GM19240 (cell line): ENCODE measurements around the gene LARP4.
"Not testable (repeated sequence)": the region's sequence is repeated elsewhere in the genome, so short reads cannot be mapped to it uniquely, and the experiment has no call there.

Experiments used
- DNase-seq: peaks from one replicate; pipeline ENCODE4 v3.0.0; 2011; ENCODE audit warnings: low spot score; ENCODE audit not compliant: insufficient read length

Gene LARP4

DNA sequence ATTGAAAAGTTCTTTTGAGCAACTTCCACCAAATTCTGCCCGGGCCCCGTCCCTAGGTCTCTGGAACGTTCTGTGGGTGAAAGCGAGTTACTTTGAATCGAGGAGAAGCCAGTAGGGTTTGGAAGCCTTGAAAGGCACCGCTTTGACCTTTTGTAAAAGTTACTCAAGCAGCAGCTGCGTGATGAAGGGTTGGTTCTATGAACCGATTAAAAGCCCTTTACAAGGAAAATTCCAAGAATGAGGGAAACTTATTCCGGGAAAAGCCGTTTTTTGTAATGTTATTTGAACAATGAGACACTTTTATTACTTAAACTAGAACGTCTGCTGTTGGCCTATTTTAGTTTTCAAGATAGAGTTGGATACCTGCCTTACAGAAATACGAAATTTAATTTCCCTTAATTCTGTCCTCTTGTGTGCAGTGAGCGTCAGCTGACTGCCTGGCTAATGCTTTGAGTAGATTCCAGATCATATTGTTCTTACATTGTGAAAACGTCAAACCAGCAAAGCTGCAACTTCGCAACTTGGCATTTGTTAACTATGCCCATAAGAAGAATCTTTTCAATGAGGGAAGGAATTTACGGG, 906 bp downstream of the LARP4 start:
- no peak for DNase-seq

DNA sequence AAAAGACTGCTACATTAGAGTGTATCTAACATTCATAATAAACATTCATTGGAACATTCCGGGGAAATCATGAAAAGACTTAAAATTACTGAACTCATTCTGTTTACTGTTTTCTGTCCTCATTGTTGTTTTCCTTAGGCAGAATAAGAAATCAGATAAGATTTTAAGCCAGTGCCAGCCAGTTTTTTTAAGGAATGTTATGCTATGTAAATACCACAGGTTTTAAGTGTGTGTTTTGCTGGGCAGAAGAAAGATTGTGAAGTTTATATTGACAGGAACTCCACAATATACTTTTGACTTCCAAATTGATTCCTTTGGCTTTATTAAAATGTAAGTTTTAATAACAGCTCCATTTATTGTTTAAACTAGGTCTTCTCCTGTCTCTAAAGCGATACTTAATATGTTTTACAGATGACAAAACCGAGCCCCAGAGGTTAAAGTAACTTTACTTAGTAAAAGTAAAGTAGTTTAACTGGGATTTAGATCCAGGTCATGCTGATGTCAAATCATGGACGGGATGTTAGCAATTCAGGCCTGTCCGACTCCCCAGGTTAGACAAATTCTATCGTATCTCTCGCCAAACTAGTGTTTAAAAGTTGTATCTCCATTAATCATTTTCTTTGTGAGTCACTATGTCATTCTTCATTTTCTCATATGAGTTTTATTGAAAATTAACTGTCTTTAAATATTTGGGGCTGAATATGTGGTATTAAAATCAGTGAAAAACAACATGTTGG, 1.7 kb downstream of the LARP4 start:
- DNase-seq: no peak

DNA sequence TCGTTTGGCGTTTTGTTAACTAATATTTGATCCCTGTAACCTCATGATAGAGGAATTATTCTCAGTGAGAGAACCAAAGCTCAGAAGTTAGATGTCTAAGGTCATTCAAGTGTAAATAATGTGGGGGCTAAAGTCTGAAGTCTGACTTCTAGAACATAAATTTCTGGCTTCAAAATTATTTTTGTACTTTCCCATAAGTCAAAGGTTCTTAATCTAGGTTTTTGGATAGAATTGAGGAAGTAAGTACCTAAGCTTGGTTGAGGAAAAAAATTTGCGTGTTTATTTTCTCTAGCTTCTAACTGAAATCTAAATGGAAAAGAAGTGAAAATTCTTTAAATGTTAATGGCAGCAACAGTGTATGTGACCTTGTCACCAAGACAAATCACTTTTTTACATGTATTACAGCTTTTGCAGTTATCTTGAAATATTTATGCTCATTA, 2.3 kb downstream of the LARP4 start:
- DNase-seq: no peak

DNA sequence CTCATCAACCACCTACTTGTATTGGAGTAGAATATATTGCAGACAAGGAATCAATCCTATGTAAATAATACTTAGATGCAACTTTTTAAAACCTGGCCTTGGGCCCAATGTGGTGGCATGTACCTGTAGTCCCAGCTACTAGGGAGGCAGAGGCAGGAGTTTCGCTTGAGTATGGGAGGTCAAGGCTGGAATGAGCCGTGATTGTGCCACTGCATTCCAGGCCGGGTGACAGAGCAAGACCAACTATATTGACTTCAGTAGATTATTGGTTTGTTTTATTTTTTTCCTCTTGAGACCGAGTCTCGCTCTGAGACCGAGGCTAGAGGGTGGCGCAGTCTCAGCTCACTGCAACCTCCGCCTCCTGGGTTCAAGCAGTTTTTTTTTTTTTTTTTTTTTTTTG, 3.6 kb downstream of the LARP4 start:
- DNase-seq: no peak

DNA sequence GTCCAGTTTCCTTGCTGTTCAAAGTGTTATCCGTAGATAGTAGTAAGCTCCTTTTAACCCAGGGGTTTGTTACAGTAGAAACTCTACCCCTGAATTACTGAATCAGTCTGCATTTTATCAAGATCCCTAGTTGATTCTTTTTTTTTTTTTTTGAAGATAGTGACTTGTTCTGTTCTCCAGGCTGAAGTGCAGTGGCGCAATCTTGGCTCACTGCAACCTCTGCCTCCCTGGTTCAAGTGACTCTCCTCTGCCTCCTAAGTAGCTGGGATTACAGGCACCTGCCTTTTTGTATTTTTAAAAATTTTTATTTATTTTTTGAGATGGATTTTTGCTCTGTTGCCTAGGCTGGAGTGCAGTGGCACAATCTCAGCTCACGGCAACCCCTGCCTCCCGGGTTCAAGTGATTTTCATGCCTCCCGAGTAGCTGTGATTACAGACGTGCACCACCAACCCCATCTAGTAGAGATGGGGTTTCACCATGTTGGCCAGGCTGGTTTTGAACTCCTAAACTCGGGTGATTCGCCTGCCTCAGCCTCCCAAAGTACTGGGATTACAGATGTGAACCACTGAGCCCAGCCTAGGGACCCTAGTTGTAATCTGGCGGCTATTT, 10.5 kb downstream of the LARP4 start:
- DNase-seq: no peak

DNA sequence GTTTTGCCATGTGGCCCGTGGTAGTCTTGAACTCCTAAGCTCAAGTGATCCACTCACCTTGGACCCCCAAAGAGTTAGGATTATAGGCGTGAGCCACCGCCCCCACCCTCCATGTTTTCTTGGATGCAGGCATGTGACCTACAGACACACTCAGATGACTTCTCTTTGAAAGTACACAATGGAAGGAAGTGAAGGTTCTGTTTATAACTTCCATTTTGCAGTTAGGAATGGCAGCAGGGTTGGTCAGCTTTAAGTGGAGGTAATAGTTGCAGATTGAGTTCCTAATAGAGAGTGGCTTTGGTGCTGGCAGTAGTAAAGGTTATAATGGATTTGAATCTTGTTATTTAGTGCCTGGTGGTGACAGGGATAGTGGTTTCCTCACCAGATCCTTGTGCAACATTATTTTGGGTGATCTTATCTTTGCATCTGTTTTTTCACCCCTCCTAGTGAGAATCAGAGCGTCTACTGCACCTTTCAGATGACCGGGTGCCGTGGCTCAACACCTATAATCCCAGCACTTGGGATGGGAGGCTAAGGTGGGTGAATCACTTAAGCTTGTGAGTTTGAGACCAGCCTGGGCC, 15.3 kb downstream of the LARP4 start:
- DNase-seq: no peak

DNA sequence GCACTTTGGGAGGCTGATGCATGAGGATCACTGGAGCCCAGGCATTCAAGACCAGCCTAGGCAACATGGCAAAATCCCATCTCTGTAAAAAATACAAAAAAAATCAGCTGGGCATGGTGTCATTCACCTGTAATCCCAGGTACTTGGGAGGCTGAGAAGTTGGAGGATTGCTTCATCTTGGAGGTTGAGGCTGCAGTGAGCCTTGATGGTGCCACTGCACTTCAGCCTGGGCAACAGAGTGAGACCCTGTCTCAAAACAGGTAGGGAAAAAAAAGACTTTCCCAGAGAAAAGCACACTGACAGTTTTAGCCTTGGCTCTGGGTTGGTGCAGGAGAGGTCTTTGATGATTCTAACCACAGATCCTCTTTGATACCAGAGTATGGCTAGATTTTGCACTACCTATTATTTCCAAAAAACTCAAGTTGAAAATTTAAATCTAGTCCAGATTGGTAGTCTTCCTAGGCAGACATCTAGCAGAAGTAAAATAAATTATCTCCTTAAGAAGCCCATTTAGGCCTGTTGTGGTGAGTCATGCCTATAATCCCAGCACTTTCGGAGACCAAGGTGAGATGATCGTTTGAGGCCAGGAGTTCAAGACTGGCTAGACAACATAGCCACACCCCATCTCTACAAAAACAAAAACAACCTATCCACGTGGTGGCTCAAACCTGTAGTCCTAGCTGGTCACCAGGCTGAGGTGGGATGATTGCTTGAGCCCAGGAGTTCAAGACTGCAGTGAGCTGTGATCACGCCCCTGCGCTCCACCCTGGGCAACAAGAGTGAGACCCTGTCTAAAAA, 18.6 kb downstream of the LARP4 start:
- DNase-seq: no peak

DNA sequence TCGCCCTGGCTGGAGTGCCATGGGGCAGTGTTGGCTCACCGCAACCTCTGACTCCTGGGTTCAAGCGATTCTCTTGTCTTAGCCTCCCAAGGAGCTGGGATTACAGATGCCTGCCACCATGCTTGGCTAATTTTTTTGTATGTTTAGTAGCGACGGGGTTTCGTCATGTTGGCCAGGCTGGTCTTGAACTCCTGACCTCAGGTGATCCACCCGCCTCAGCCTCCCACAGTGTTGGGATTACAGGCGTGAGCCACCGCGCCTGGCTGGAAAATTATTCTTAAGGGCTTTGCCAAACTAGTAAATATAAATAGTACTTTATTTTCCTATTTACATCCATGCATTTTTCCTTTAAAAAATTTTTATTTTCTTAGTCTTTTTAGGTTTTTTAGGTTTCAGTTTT, 22.2 kb downstream of the LARP4 start:
- DNase-seq: not testable (repeated sequence)

DNA sequence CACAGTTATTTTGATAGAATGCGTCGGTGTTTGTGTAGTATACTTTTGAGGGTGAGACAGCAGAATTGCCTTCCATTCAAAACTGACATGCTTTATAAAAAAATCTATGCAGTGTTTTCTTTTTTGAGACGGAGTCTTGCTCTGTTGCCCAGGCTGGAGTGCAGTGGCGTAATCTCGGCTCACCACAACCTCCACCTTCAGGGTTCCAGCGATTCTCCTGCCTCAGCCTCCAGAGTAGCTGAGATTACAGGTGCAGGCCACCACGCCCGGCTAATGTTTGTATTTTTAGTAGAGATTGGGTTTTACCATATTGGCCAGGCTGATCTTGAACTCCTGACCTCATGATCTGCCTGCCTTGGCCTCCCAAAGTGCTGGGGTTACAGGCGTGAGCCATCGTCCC, 22.7 kb downstream of the LARP4 start:
- not testable (repeated sequence) for DNase-seq

DNA sequence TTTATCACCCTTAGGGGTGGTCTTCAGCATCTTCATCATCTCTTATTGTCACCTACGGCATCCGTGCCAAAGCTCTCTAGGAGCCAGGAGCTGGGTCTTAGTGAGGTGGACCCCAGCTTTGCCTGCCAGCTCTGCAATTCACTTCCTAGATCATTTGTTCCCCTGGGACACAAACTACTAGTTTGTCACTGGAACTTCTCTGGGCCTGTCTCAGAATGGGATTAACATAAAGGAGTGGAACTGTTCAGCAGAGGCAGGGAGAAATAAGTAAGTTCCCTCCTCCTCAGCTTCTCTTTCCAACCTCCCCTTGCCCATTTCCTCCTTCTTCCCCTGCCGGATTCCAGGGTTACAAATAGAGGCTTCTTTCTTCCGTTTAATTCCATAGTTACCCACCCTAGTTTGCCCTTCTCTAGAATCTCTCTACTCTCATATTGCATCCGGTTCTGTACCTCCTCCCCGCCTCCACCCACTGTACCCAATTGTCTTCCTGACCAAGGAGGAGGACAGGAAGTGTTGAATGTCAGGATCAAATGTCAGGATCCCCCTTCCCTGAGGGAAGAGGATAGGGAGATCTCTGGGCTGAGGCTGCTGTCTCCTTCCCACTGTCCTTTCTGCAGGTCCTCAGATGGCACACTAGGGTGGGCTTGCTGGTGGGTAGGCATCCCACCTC, 25.0 kb downstream of the LARP4 start:
- DNase-seq: no peak

DNA sequence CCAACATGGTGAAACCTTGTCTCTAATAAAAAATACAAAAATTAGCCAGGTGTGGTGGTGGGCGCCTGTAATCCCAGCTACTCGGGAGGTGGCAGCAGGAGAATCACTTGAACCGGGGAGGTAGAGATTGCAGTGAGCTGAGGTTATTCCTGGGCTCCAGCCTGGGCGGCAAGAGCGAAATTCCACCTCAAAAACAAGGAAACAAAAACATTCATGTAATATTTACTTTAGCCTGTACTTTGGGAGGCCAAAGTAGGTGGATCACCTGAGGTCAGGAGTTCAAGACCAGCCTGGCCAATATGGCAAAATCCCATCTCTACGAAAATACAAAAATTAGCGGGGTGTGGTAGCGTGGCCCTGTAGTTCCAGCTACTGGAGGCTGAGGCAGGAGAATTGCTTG, 31.0 kb downstream of the LARP4 start:
- not testable (repeated sequence) for DNase-seq

DNA sequence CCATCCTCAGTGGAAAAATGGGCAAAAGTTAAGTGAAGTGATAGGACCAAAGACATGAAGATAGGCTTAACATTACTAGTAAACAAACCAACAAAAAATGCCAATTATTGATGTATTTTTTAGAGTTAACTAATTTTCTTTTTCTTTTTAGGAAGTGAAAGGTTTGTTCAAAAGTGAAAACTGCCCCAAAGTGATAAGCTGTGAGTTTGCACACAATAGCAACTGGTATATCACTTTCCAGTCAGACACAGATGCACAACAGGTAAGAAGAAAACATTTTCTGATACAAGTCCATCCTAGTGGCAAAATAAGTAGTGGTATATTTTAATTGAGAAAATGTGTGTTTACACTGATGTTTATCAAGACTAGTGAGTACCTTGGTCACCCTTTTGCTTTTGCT, 39.6 kb downstream of the LARP4 start:
- DNase-seq: no peak

DNA sequence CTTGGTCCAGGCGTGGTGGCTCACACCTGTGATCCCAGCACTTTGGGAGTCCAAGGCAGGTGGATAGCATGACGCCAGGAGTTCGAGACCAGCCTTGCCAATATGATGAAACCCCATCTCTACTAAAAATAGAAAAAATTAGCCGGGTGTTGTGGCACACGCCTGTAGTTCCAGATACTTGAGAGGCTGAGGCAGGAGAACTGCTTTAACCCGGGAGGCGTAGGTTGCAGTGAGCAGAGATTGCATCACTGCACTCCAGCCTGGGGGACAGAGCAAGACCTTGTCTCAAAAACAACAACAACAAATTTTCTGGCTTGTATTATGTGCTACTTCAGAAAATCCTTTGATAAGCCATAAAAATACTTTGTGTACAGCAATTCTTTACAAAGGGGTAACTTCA, 41.1 kb downstream of the LARP4 start:
- no peak for DNase-seq

DNA sequence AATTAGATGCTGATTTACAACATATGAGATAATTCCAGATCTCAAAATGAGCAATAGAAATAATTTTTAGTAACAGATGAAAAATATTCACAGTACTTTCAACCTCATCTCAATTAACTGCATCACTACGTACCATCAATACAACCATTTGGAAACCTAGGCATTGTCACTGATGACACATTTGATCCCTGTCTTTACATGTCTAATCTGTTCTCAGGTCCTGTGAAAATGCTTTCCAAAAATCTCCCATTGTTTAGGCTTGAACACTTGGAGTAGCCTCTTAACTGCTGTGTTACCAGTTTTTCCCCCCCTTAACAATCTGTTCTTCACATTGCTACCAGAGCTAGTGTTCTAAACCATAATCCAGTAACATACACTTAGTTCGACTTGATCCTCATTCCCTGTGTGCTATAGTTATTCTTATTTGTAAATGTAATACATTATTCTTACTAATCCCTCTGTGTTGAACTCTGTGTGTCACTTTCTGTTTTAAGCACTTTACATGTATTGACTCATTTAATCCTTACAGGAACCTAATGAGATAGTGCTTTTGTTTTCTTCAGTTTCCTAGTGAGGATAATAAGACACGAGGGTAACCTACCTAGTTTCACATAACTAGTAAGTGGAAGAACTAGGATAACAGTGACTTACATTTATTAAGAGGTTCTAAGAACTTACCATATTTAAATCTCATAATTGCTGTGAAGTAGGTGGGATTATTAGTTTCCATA, 41.7 kb downstream of the LARP4 start:
- no peak for DNase-seq

DNA sequence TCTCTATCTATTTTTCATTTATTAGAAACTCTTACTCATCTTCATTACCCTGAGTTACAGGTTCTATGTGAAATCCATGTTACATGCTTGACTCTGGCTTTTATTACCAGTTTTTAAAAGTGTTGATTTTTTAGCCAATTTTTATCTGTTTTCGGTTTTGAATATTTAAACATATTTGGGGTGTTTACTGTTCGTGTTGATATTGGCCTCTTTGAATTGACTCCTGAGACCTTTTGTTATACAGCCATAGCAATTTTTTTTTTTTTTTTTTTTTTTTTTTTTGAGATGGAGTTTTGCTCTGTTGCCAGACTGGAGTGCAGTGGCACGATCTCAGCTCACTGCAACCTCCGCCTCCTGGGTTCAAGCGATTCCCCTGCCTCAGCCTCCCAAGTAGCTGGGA, 49.0 kb downstream of the LARP4 start:
- DNase-seq: not testable (repeated sequence)

DNA sequence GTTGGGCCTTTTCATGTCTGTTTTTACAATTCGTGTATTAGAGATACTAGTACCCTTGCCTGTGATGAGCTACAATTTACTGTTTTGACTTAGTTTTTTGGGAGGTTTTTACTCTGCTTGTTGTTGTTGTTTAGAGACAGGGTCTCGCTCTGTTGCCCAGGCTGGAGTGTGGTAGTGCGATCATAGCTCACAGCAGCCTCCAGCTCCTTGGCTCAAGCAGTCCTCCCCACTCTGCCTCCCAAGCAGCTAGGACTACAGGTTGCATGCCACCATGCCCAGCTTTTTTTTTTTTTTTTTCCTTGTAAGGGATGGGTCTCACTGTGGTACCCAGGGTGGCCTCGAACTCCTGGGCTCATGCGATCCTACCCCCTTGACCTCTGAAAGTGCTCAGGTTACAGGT, 52.1 kb downstream of the LARP4 start:
- no peak for DNase-seq

DNA sequence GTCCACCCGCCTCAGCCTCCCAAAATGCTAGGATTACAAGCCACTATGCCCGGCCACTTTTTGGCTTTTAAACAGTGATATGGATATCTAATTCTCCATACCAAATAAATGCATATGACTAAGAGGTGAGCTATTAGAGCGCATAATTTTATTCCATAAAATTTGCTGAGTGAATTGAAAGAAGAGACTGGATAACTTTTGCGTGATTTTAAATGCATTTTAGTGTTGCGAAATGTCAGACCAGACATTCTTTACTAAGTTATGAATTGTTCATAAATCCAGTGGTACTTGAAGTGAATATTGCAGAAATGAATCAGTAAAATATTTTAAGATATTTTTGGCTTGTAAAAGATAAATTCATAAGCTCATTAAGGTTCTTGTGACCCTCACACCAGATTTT, 53.2 kb downstream of the LARP4 start:
- DNase-seq: no peak

DNA sequence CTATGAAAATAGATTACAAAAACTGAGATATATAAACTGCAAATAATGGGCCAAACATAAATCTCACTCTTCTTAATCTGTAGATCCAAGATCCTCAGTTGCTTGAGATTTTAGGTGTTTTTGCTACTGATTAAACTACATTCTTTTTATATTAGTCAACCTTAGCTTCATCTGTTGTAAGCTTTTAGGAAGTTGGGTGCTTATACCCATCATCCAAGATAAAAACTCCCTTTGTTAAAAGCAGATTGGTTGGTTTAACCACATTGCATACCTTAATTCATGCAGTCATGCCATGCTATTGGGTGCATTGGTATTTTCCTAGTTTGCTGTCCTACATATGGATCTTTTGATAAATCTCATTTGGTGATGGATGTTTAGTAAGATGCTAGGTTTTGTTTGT, 57.9 kb downstream of the LARP4 start:
- DNase-seq: no peak

DNA sequence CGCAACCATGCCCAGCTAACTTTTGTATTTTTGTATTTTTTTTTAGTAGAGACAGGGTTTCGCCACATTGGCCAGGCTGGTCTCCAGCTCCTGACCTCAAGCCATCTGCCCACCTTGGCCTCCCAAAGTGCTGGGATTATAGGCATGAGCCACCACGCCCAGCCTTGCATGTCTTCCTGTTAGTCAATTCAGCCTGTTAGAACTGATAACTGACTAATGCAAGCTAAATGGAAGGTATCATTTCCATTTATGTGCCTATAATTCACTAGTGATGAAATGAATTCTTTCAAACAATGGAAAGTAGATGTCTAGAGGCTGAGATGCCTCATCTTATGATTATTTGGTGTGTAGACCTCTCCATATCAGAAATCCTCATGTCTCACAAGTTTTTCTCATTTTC, 66.8 kb downstream of the LARP4 start:
- no peak for DNase-seq

DNA sequence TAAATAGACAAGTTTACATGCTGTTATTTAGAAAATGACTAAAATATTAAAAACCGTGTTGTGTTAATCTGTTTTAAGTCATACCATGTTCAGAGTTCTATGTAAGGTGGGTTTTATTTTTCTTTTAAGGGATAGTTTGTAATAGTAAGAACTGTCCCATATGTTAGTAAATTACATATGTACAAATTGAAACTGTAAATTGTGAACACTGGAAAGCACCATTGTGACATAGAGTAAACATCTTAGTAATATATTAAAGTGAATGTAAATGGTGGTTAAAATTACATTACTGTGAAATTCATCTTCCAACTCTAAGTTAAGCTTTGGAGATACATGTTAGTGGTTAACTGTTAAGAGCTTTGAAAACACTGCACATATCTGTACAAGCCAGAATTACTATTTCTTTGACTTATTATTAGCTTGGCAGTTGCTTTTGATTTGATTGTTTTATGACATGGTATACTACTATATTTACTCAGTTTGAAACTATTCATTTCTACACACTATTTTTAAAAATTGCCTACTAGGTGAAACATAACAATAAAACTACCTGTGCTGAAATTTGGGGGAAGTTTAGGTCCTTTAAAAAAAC, 76.7 kb downstream of the LARP4 start:
- DNase-seq: no peak
